AG04449 (cell line): ENCODE results near the gene CRBN.
A peak's percentile ranks its signal among the peaks of the same experiment; 100 is the strongest.

Experiments used
- CTCF ChIA-PET: fragments of 350-600 bp; formaldehyde crosslinking; extraction: SDS; loops from one replicate; lab custom pipeline; 2021; ENCODE audit warnings: antibody characterized with exemption; lab: Yijun Ruan, JAX
- POLR2A ChIA-PET: fragments of 400-600, 350-600 bp; formaldehyde crosslinking; extraction: SDS; loops from one replicate; lab custom pipeline; 2020; ENCODE audit warnings: antibody characterized with exemption, inconsistent platforms; lab: Yijun Ruan, JAX
- DNase-seq: peaks from one replicate; pipeline ENCODE4 v3.0.0-alpha.2; 2010; ENCODE audit warnings: low read depth, low spot score
- H3K4me3 ChIP-seq: 2 replicates; pipeline ENCODE4 v1.5.1; 2011; ENCODE audit warnings: low read depth, mild to moderate bottlenecking, control low read depth, low read length
- TF ChIP-seq, protein P1 (sequence below): IDR thresholded peaks from one replicate; pipeline ENCODE4 v1.5.1; 2011; ENCODE audit warnings: mild to moderate bottlenecking, moderate library complexity, low read length, control low read depth, inconsistent platforms; ENCODE audit not compliant: insufficient read depth; ENCODE audit errors: missing control alignments

Gene CRBN

DNA sequence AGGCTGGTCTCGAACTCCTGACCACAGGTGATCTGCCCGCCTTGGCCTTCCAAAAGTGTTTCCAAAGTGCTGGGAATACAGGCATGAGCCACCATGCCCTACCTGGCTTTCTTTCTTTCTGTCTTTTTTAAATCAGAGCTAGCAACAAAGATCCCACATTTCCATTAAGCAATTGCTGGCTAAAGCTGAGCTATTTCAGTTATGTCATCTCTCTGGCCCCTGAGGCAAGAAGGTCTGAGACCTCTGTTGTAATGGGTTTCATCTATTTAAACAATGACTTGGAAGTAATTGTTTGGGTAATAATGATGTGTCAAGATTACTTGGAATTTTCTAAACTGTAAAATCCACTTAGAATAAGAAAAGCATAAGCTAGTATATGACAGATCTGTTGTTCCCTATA lies 30.2 kb upstream of the CRBN start:
- TF ChIP-seq, protein P1, sequence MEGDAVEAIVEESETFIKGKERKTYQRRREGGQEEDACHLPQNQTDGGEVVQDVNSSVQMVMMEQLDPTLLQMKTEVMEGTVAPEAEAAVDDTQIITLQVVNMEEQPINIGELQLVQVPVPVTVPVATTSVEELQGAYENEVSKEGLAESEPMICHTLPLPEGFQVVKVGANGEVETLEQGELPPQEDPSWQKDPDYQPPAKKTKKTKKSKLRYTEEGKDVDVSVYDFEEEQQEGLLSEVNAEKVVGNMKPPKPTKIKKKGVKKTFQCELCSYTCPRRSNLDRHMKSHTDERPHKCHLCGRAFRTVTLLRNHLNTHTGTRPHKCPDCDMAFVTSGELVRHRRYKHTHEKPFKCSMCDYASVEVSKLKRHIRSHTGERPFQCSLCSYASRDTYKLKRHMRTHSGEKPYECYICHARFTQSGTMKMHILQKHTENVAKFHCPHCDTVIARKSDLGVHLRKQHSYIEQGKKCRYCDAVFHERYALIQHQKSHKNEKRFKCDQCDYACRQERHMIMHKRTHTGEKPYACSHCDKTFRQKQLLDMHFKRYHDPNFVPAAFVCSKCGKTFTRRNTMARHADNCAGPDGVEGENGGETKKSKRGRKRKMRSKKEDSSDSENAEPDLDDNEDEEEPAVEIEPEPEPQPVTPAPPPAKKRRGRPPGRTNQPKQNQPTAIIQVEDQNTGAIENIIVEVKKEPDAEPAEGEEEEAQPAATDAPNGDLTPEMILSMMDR = no peak
- DNase-seq = no peak
- POLR2A ChIA-PET = no interaction called here
- CTCF ChIA-PET = interaction anchor here (1.7 kb wide), 1 partner anchor 9 kb away, joined by 7 read pairs; no protein-coding TSS in a partner anchor
- no peak overlapping the region for H3K4me3 ChIP-seq

DNA sequence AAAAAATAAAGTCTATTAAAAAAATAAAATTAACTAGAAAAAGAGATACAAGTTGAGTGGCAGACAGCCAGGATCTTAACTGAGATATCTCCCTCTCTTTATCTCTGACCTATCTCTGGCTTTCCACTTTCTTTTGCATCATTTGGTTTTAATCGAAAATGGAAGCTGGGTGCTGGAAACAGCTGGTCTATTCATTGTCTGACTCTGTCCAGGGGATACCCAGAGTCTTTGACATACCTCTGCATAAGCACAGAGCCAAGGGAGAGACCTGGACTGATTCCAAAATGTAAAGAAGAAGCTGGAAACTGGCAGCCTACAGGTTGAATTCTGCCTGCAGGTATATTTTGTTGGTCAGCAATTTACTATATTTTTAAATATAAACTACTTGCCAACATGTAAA lies 29.6 kb upstream of the CRBN start:
- no peak for DNase-seq
- TF ChIP-seq, protein P1 = no peak
- ChIA-PET CTCF (no interaction called here), POLR2A (no interaction called here)
- no peak overlapping the region for H3K4me3 ChIP-seq

DNA sequence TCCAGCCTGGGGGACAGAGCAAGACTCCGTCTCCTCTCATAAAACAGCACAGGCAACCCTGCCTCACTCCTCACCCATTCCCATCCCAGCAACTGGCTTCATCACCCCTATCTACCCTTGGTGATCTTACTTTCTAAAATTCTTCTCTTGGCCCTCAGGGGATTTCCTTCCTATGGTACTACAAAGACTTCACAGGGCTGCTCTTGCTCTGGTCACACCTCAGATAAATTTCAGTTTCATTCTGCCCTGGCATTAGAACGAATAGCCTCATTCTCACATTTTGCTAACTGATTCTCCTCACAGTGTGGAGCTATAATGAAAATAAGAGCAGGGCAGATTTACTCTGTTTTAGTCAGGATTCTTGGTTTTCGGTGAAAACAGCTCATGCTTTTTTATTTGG lies 22.1 kb upstream of the CRBN start:
- CTCF ChIA-PET = interaction anchor here (0.7 to 6.3 kb wide), 9 partner anchors 9 to 1098 kb away, joined by 3 to 113 read pairs (median 5); no protein-coding TSS in a partner anchor
- DNase-seq = no peak
- TF ChIP-seq, protein P1 = no peak
- POLR2A ChIA-PET = no interaction called here
- H3K4me3 ChIP-seq = no peak overlapping the region

DNA sequence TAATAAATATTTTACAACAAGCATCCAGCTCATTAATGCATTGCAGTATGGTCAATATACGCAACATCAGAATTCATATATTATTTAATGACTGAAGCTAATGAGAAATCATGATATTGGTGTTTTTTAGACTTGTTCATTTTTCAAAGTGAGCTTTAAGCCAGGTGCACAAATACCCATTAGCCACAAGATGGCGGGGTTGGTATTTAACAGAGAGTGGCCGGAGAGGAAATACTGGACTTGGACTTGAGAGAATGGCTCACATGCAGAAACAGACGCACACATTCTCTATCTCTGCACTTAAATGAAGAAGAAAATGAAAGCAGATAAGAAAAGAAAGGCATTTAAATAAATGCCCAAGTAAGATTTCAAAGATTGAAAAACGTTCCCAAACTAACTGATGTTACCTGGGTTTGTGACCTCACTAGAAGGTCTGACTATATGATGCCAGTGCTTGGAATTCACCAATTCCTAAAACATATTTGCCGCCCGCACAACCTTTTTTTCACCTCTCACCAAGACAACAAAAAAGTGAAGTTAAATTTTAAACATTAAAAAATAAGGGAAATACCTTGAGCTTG lies 21.2 kb upstream of the CRBN start:
- ChIA-PET CTCF (interaction anchor here (0.7 to 6.3 kb wide), 25 partner anchors 8 to 1433 kb away, joined by 3 to 113 read pairs (median 5); partner anchors contain the start of gene CRBN), POLR2A (no interaction called here)
- no peak overlapping the region for H3K4me3 ChIP-seq
- no peak for DNase-seq
- TF ChIP-seq, protein P1 = peak; percentile 50

DNA sequence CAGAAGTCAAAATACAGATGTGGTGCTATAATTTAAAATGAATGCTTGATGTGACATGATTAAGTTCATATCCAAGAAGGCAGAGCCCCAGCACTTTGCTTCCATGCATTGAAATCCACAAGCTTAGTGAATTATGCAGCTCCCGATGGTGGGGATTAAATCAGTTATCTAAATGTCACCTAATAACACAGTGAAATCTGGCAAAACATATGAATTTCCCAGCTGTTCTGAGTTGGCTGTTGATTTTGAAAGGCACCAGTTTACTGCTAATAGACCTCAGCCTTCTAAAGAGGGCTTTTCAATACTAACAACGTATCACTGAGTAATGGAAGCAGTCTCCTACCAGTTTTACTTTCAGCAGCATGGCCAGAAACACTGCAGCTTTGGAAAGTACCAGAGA lies 19.8 kb upstream of the CRBN start:
- no peak for DNase-seq
- ChIA-PET POLR2A (no interaction called here), CTCF (interaction anchor here (1.4 to 6.3 kb wide), 6 partner anchors 13 to 1091 kb away, joined by 3 to 113 read pairs (median 10); partner anchors contain the start of gene CRBN)
- H3K4me3 ChIP-seq = no peak overlapping the region
- TF ChIP-seq, protein P1 = no peak

DNA sequence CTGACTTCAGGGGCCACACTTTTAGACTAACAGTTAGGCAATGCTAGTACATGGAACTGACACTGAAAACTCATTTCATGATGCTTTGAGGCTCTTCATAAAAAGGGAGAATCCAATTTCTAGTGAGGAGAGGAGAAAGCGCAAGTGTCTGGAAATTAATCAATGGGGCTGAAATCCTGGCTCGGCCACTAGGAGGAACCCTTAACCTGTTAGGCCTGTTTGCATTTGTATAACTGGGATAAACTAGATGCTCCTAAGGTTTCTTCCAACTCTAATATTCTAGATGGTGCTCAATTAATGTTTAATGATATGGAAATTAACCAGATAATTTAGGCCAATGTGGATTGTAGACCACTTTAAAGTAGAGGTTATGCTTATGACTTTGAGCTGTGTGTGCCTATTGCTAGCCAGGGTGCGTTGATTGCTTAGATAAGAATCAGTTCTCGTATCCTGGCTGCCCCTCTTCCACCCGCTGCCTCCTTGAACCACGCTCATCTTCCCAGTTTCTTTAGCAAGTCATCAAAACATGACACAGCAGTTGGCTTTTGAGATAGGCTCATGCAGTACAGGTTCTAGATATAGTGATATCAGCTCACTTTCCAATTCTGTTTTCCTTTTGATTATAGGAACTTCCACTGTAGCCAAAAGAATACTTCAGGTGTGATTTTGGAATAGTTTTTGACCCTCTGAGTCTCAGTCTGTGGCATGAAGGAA lies 16.8 kb upstream of the CRBN start:
- TF ChIP-seq, protein P1 = peak; percentile 24
- POLR2A ChIA-PET = no interaction called here
- no peak overlapping the region for H3K4me3 ChIP-seq
- no peak for DNase-seq
- CTCF ChIA-PET = interaction anchor here (1.2 kb wide), 1 partner anchor 1076 kb away, joined by 3 read pairs; no protein-coding TSS in a partner anchor
